IMR-90 (cell line): ENCODE data around the gene CHST10. TPM values are rescaled to one million over a fixed set of nuclear protein-coding genes. Genes with fewer than 3 reads are reported as not detected.

Experiments
- ATAC-seq: fragments of 200-7000 bp; cut with Tn5 transposase; 2 replicates; pipeline ENCODE4 v1.9.1; 2020; ENCODE audit warnings: low read depth, mild to moderate bottlenecking, moderate library complexity
- BruUV-seq: library from RNA; stranded (reverse); fragments of 400-500 nt; replicated peaks from 2 replicates; lab custom pipeline; 2021; lab: Mats Ljungman, UMichigan
- CTCF ChIA-PET: fragments of 300-600 bp; formaldehyde crosslinking; extraction: SDS; loops from one replicate; lab custom pipeline; 2021; ENCODE audit warnings: antibody characterized with exemption; lab: Yijun Ruan, JAX
- POLR2A ChIA-PET: fragments of 300-600 bp; sonication (Branson Sonifier 250); formaldehyde crosslinking; loops from one replicate; lab custom pipeline; 2022; ENCODE audit warnings: antibody characterized with exemption; ENCODE audit not compliant: unreplicated experiment; lab: Charles Lee
- DNase-seq: peaks from one replicate; pipeline ENCODE4 v3.0.0; 2013
- H2AFZ ChIP-seq: replicated peaks from 2 replicates; pipeline ENCODE3; 2013; ENCODE audit warnings: low read length, mild to moderate bottlenecking; ENCODE audit not compliant: poor library complexity
- H2AK5ac ChIP-seq: 2 replicates; pipeline ENCODE4 v1.6.1; 2013; ENCODE audit warnings: low read depth, low read length, inconsistent platforms
- H2AK9ac ChIP-seq: replicated peaks from 2 replicates; pipeline ENCODE3; 2013; ENCODE audit warnings: mild to moderate bottlenecking, low read depth, low read length, moderate library complexity; ENCODE audit not compliant: poor library complexity
- H2BK120ac ChIP-seq: 2 replicates; pipeline ENCODE4 v1.6.1; 2013; ENCODE audit warnings: low read depth, low read length, inconsistent platforms
- H2BK15ac ChIP-seq: 3 replicates; pipeline ENCODE4 v1.6.1; 2013; ENCODE audit warnings: low read depth, low read length, inconsistent platforms
- H2BK20ac ChIP-seq: 2 replicates; pipeline ENCODE4 v1.6.1; 2013; ENCODE audit warnings: low read depth, mild to moderate bottlenecking, inconsistent platforms, low read length, moderate library complexity
- H2BK5ac ChIP-seq: 2 replicates; pipeline ENCODE4 v1.6.1; 2013; ENCODE audit warnings: mild to moderate bottlenecking, low read depth, low read length, inconsistent platforms; ENCODE audit not compliant: poor library complexity, severe bottlenecking
- H3K14ac ChIP-seq: replicated peaks from 2 replicates; pipeline ENCODE4 v1.6.1; 2013; ENCODE audit warnings: low read depth, low read length, inconsistent platforms
- H3K18ac ChIP-seq: 2 replicates; pipeline ENCODE4 v1.6.1; 2013; ENCODE audit warnings: low read depth, low read length, control low read depth
- H3K23ac ChIP-seq: 2 replicates; pipeline ENCODE4 v1.6.1; 2013; ENCODE audit warnings: low read depth, low read length, inconsistent platforms
- H3K27ac ChIP-seq: 2 replicates; pipeline ENCODE4 v1.5.1; 2013; ENCODE audit warnings: mild to moderate bottlenecking, control low read depth, low read length; ENCODE audit not compliant: insufficient read depth
- H3K27me3 ChIP-seq: 2 replicates; pipeline ENCODE4 v1.6.1; 2013; ENCODE audit warnings: low read length; ENCODE audit not compliant: control insufficient read depth, insufficient read depth
- H3K36me3 ChIP-seq: 2 replicates; pipeline ENCODE4 v1.6.1; 2013; ENCODE audit warnings: low read length, mixed read lengths; ENCODE audit not compliant: control insufficient read depth, insufficient read depth
- H3K4ac ChIP-seq: 2 replicates; pipeline ENCODE4 v1.6.1; 2013; ENCODE audit warnings: low read depth, low read length, inconsistent platforms
- H3K4me1 ChIP-seq: 2 replicates; pipeline ENCODE4 v1.6.1; 2013; ENCODE audit warnings: low read length, mixed read lengths; ENCODE audit not compliant: control insufficient read depth, insufficient read depth
- H3K4me2 ChIP-seq: 2 replicates; pipeline ENCODE4 v1.6.1; 2013; ENCODE audit warnings: low read depth, mild to moderate bottlenecking, control low read depth, low read length, moderate library complexity
- H3K4me3 ChIP-seq: 2 replicates; pipeline ENCODE4 v1.5.1; 2013; ENCODE audit warnings: low read depth, mild to moderate bottlenecking, control low read depth, low read length, moderate library complexity; ENCODE audit not compliant: insufficient read depth
- H3K56ac ChIP-seq: 2 replicates; pipeline ENCODE4 v1.6.1; 2013; ENCODE audit warnings: low read length, inconsistent platforms; ENCODE audit not compliant: insufficient read depth; ENCODE audit errors: extremely low read depth
- H3K79me1 ChIP-seq, 2 experiments: 2 replicates each; pipeline ENCODE4 v1.6.1; 2013; ENCODE audit warnings: low read length in 2 of 2, inconsistent platforms in 1 of 2, low read depth in 1 of 2
- H3K9ac ChIP-seq: 2 replicates; pipeline ENCODE4 v1.6.1; 2013; ENCODE audit warnings: low read depth, low read length, control low read depth
- H3K9me1 ChIP-seq: 2 replicates; pipeline ENCODE4 v1.6.1; 2013; ENCODE audit warnings: low read length, inconsistent platforms; ENCODE audit not compliant: insufficient read depth
- H3K9me3 ChIP-seq: 2 replicates; pipeline ENCODE4 v1.6.1; 2013; ENCODE audit warnings: low read length; ENCODE audit not compliant: control insufficient read depth, insufficient read depth
- H4K20me1 ChIP-seq: 2 replicates; pipeline ENCODE4 v1.6.1; 2013; ENCODE audit warnings: low read length, inconsistent platforms; ENCODE audit not compliant: insufficient read depth
- H4K5ac ChIP-seq: 2 replicates; pipeline ENCODE4 v1.6.1; 2013; ENCODE audit warnings: mild to moderate bottlenecking, low read depth, low read length, control low read depth
- H4K8ac ChIP-seq, 2 experiments: 2 replicates each; pipeline ENCODE4 v1.6.1; 2013; ENCODE audit warnings: low read depth in 2 of 2, low read length in 2 of 2, control low read depth in 1 of 2, inconsistent platforms in 1 of 2
- H4K91ac ChIP-seq: 2 replicates; pipeline ENCODE4 v1.6.1; 2013; ENCODE audit warnings: low read depth, low read length, inconsistent platforms; ENCODE audit not compliant: insufficient read depth
- BHLHE40 ChIP-seq: fragments of 150-350 bp; IDR thresholded peaks from 2 replicates; pipeline ENCODE4 v1.6.1; 2016; ENCODE audit warnings: mild to moderate bottlenecking, low read depth, low read length
- CEBPB ChIP-seq: IDR thresholded peaks from 2 replicates; pipeline ENCODE4 v1.6.1; 2012; ENCODE audit warnings: low read depth, low read length, improper control_type of control experiment
- CHD1 ChIP-seq: IDR thresholded peaks from 2 replicates; pipeline ENCODE4 v1.6.1; 2012; ENCODE audit warnings: low read depth, low read length, improper control_type of control experiment
- MAZ ChIP-seq: IDR thresholded peaks from 2 replicates; pipeline ENCODE4 v1.6.1; 2012; ENCODE audit warnings: low read depth, mild to moderate bottlenecking, low read length, improper control_type of control experiment, moderate library complexity, borderline replicate concordance
- MXI1 ChIP-seq: IDR thresholded peaks from 2 replicates; pipeline ENCODE4 v1.6.1; 2012; ENCODE audit warnings: low read depth, mild to moderate bottlenecking, low read length, moderate library complexity, borderline replicate concordance
- WGBS, 2 experiments: methylation state at CpG; one replicate each; pipeline versions ENCODE4 v1.1.5 to v1.1.7; 2013; ENCODE audit warnings: missing lambda C conversion rate in 2 of 2; ENCODE audit not compliant: insufficient read length in 1 of 2; ENCODE audit errors: extremely low coverage in 2 of 2; 5-methylcytosine and 5-hydroxymethylcytosine counted together
- dilution Hi-C: fragments of 300-500 bp; cut with HindIII; formaldehyde crosslinking; loops from one replicate; pipeline ENCODE4 v1.14.3; 2018; ENCODE audit warnings: low sequenced_read_pairs; ENCODE audit not compliant: unreplicated experiment
- in situ Hi-C: fragments of 300-500 bp; cut with MboI; formaldehyde crosslinking; loops from 3 replicates; pipeline ENCODE4 v1.14.3; 2019; ENCODE audit warnings: low sequenced_read_pairs, inconsistent platforms, mixed read lengths
- intact Hi-C: fragments of 100-400 bp; cut with micrococcal nuclease; formaldehyde crosslinking; loops from 2 replicates; pipeline ENCODE4 v1.10.0; 2022
- polyA plus RNA-seq, 3 experiments: library from polyadenylated mRNA; depleted of rRNA; stranded (reverse); fragments of >200 nt; gene quantifications; 2 replicates each; pipeline ENCODE4 v1.2.3, GENCODE V29; 2012; ENCODE audit warnings: low replicate concordance in 1 of 3
- total RNA-seq: library from RNA; depleted of rRNA; stranded (reverse); fragments of >200 nt; gene quantifications from 2 replicates; pipeline ENCODE4 v1.2.3, GENCODE V29; 2012
- TF ChIP-seq, protein P1 (sequence below): fragments of 150-350 bp; IDR thresholded peaks from 2 replicates; pipeline ENCODE4 v1.6.1; 2016; ENCODE audit warnings: low read depth, mild to moderate bottlenecking, low read length, moderate library complexity, borderline replicate concordance
- TF ChIP-seq, protein P2 (sequence below): fragments of 150-350 bp; IDR thresholded peaks from 2 replicates; pipeline ENCODE4 v1.6.1; 2017; ENCODE audit warnings: mild to moderate bottlenecking, antibody characterized with exemption, low read length, low read depth
- TF ChIP-seq, protein P3 (sequence below): conservative IDR thresholded peaks from 2 replicates; pipeline ENCODE4 v1.5.1; 2012; ENCODE audit warnings: mild to moderate bottlenecking, low read depth, low read length, improper control_type of control experiment

CHST10 gene
- total and polyA plus RNA-seq, 2 of the 4 experiments (the other 2 are of a cell fraction): 6.9 to 8.6 TPM

DNA sequence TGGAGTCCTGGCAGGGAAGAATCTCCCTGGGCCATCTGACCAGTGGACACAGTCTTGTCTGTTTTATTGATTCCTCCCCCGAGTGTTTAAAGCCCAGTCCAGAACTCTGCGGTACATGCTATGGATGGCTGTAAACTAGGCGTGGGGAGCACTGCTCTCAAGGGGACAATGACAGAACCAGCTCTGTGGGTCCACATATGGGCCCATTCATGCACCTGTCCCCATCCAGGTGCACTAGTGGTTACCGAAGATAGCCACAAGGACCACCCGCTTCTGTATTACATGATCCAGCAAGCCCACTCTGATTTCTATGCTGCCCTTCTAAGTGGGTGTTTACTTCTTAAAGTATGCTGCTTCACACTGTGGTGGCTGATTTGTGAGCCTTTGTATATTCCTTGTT, 21.0 kb downstream of the CHST10 start:
- Histone ChIP-seq H2AFZ (no peak overlapping the region), H2AK5ac (no peak overlapping the region), H4K5ac (no peak overlapping the region), H3K79me1 (no peaks in the 10 kb centered on the region), H3K36me3 (peaks cover 10% of the 10 kb centered on the region), H3K27me3 (no peaks in the 10 kb centered on the region), H2BK15ac (no peak overlapping the region), H3K4me3 (no peak overlapping the region), H4K91ac (no peak overlapping the region), H3K27ac (no peak overlapping the region), H2BK120ac (no peak overlapping the region), H4K8ac (no peak overlapping the region), H3K4me1 (peaks cover 2% of the 10 kb centered on the region; the same call in 1 of the 2 replicates), H3K9me3 (no peaks in the 10 kb centered on the region), H4K20me1 (no peaks in the 10 kb centered on the region), H2BK20ac (no peak overlapping the region), H3K9ac (no peak overlapping the region), H3K4ac (no peak overlapping the region), H3K56ac (no peak overlapping the region), H2BK5ac (no peak overlapping the region), H3K9me1 (no peaks in the 10 kb centered on the region), H3K14ac (no peak overlapping the region), H2AK9ac (no peak overlapping the region), H3K23ac (no peak overlapping the region), H3K4me2 (no peak overlapping the region), H3K18ac (no peak overlapping the region)
- ATAC-seq (no peak), DNase-seq (no peak)
- WGBS, 2 experiments: 100% methylated on average over 2 of the region's 5 CpGs; no CpG with 5 or more reads in 1 of the 2 experiments
- in situ Hi-C loops: loop anchor here (25.0 kb wide), 2 partner anchors 684 to 859 kb away; no protein-coding TSS in a partner anchor
- CTCF ChIA-PET: no interaction called here
- no peak for TF ChIP-seq MAZ
- TF ChIP-seq, protein P1, sequence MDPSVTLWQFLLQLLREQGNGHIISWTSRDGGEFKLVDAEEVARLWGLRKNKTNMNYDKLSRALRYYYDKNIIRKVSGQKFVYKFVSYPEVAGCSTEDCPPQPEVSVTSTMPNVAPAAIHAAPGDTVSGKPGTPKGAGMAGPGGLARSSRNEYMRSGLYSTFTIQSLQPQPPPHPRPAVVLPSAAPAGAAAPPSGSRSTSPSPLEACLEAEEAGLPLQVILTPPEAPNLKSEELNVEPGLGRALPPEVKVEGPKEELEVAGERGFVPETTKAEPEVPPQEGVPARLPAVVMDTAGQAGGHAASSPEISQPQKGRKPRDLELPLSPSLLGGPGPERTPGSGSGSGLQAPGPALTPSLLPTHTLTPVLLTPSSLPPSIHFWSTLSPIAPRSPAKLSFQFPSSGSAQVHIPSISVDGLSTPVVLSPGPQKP: no peak
- no peak for TF ChIP-seq MXI1
- TF ChIP-seq CEBPB: no peak
- no peak for TF ChIP-seq CHD1
- TF ChIP-seq, protein P2, sequence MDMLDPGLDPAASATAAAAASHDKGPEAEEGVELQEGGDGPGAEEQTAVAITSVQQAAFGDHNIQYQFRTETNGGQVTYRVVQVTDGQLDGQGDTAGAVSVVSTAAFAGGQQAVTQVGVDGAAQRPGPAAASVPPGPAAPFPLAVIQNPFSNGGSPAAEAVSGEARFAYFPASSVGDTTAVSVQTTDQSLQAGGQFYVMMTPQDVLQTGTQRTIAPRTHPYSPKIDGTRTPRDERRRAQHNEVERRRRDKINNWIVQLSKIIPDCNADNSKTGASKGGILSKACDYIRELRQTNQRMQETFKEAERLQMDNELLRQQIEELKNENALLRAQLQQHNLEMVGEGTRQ: no peak
- TF ChIP-seq, protein P3, sequence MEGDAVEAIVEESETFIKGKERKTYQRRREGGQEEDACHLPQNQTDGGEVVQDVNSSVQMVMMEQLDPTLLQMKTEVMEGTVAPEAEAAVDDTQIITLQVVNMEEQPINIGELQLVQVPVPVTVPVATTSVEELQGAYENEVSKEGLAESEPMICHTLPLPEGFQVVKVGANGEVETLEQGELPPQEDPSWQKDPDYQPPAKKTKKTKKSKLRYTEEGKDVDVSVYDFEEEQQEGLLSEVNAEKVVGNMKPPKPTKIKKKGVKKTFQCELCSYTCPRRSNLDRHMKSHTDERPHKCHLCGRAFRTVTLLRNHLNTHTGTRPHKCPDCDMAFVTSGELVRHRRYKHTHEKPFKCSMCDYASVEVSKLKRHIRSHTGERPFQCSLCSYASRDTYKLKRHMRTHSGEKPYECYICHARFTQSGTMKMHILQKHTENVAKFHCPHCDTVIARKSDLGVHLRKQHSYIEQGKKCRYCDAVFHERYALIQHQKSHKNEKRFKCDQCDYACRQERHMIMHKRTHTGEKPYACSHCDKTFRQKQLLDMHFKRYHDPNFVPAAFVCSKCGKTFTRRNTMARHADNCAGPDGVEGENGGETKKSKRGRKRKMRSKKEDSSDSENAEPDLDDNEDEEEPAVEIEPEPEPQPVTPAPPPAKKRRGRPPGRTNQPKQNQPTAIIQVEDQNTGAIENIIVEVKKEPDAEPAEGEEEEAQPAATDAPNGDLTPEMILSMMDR: no peak
- TF ChIP-seq BHLHE40: no peak
- dilution Hi-C loops: no loop called here
- intact Hi-C loops: no loop called here
- no TSS peak for BruUV-seq
- POLR2A ChIA-PET: no interaction called here
